Measurements from ENCODE around the gene MMP20. TPM values are rescaled to one million over a fixed set of nuclear protein-coding genes. Genes with fewer than 3 reads are reported as not detected.
A peak's percentile ranks its signal among the peaks of the same experiment; 100 is the strongest.

MMP20 gene, protein sequence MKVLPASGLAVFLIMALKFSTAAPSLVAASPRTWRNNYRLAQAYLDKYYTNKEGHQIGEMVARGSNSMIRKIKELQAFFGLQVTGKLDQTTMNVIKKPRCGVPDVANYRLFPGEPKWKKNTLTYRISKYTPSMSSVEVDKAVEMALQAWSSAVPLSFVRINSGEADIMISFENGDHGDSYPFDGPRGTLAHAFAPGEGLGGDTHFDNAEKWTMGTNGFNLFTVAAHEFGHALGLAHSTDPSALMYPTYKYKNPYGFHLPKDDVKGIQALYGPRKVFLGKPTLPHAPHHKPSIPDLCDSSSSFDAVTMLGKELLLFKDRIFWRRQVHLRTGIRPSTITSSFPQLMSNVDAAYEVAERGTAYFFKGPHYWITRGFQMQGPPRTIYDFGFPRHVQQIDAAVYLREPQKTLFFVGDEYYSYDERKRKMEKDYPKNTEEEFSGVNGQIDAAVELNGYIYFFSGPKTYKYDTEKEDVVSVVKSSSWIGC
- total RNA-seq (2021; ENCODE audit: unreplicated experiment) (0.30 TPM), Bru-seq, nascent RNA (percentile 12 among the genes with signal in this experiment), BruChase-seq, experiment 1, labeled RNA remaining after a 6-hour chase (percentile 7 among the genes with signal in this experiment), BruChase-seq, experiment 2, labeled RNA remaining after a 2-hour chase (percentile 8 among the genes with signal in this experiment)
- 0.04 TPM in 1 of 2 replicates, not detected in the other for polyA plus RNA-seq (2012)
- long read RNA-seq: 0 reads

DNA sequence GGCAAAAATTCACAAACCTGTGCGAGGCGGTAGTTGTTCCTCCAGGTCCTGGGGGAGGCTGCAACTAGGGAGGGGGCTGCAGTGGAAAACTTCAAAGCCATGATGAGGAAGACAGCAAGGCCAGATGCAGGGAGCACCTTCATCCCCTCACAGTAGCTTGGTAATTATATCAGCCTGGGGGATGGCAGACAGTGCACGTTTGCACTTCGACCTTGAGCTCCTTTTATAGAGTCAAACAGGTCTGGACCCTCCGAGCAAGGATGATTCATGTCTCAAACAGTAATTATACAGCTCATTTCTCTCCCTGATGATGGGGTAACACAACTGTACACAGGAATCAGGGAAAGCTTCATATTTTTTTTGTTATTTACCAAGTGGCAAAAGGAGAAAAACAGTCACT lies at the start of gene MMP20:
MMP20 (minus strand) TSS at position 156 of the 400 bp plus-strand sequence; CDS start at position 143, 13 bp downstream.
- no peaks in the 10 kb centered on the region for H3K4me1 ChIP-seq (ENCODE audit: control insufficient read depth in 1 of 2, insufficient read depth in 2 of 2, low read length in 2 of 2)
- TF ChIP-seq YY1 (IDR thresholded peaks at IDR 0.05; ENCODE audit: extremely low read depth, insufficient replicate concordance, low read depth, low read length): no peak
- no peak for TF ChIP-seq ZFX (IDR thresholded peaks at IDR 0.05)
- no peak for TF ChIP-seq SRF (IDR thresholded peaks at IDR 0.05; ENCODE audit: low read depth)
- TF ChIP-seq ZNF274 (IDR thresholded peaks at IDR 0.05; ENCODE audit: low read depth, low read length): no peak
- TF ChIP-seq EZH2 (IDR thresholded peaks at IDR 0.05): no peak
- TF ChIP-seq, protein P1, sequence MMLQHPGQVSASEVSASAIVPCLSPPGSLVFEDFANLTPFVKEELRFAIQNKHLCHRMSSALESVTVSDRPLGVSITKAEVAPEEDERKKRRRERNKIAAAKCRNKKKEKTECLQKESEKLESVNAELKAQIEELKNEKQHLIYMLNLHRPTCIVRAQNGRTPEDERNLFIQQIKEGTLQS (IDR thresholded peaks at IDR 0.05): no peak
- TF ChIP-seq ELF1 (IDR thresholded peaks at IDR 0.05; ENCODE audit: borderline replicate concordance, low read depth): no peak
- TF ChIP-seq RAD21 (IDR thresholded peaks at IDR 0.05; ENCODE audit: low read depth): no peak
- TF ChIP-seq CBX3 (IDR thresholded peaks at IDR 0.05; ENCODE audit: low read depth): no peak
- TF ChIP-seq, protein P2, sequence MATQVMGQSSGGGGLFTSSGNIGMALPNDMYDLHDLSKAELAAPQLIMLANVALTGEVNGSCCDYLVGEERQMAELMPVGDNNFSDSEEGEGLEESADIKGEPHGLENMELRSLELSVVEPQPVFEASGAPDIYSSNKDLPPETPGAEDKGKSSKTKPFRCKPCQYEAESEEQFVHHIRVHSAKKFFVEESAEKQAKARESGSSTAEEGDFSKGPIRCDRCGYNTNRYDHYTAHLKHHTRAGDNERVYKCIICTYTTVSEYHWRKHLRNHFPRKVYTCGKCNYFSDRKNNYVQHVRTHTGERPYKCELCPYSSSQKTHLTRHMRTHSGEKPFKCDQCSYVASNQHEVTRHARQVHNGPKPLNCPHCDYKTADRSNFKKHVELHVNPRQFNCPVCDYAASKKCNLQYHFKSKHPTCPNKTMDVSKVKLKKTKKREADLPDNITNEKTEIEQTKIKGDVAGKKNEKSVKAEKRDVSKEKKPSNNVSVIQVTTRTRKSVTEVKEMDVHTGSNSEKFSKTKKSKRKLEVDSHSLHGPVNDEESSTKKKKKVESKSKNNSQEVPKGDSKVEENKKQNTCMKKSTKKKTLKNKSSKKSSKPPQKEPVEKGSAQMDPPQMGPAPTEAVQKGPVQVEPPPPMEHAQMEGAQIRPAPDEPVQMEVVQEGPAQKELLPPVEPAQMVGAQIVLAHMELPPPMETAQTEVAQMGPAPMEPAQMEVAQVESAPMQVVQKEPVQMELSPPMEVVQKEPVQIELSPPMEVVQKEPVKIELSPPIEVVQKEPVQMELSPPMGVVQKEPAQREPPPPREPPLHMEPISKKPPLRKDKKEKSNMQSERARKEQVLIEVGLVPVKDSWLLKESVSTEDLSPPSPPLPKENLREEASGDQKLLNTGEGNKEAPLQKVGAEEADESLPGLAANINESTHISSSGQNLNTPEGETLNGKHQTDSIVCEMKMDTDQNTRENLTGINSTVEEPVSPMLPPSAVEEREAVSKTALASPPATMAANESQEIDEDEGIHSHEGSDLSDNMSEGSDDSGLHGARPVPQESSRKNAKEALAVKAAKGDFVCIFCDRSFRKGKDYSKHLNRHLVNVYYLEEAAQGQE (IDR thresholded peaks at IDR 0.05; ENCODE audit: low read depth): no peak
- no peak for TF ChIP-seq TCF7L2 (IDR thresholded peaks at IDR 0.05; ENCODE audit: borderline replicate concordance, extremely low read depth, insufficient read depth, insufficient read length)
- TF ChIP-seq, protein P3, sequence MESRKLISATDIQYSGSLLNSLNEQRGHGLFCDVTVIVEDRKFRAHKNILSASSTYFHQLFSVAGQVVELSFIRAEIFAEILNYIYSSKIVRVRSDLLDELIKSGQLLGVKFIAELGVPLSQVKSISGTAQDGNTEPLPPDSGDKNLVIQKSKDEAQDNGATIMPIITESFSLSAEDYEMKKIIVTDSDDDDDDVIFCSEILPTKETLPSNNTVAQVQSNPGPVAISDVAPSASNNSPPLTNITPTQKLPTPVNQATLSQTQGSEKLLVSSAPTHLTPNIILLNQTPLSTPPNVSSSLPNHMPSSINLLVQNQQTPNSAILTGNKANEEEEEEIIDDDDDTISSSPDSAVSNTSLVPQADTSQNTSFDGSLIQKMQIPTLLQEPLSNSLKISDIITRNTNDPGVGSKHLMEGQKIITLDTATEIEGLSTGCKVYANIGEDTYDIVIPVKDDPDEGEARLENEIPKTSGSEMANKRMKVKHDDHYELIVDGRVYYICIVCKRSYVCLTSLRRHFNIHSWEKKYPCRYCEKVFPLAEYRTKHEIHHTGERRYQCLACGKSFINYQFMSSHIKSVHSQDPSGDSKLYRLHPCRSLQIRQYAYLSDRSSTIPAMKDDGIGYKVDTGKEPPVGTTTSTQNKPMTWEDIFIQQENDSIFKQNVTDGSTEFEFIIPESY (IDR thresholded peaks at IDR 0.05; ENCODE audit: extremely low read depth, insufficient replicate concordance, low read length): no peak
- no peak for TF ChIP-seq EGR1 (IDR thresholded peaks at IDR 0.05; ENCODE audit: low read depth)
- no peak for TF ChIP-seq EZH2phosphoT487 (IDR thresholded peaks at IDR 0.05; ENCODE audit: borderline replicate concordance)
- TF ChIP-seq CEBPB (IDR thresholded peaks at IDR 0.05; ENCODE audit: low read depth): no peak
- no peak for TF ChIP-seq FOSL1 (IDR thresholded peaks at IDR 0.05; ENCODE audit: low read depth)
- TF ChIP-seq POLR2A (IDR thresholded peaks at IDR 0.05; ENCODE audit: borderline replicate concordance, extremely low read depth, insufficient read depth, insufficient read length): no peak
- no peak for TF ChIP-seq POLR2AphosphoS5 (IDR thresholded peaks at IDR 0.05; ENCODE audit: low read depth, low read length)
- H2AFZ ChIP-seq (ENCODE audit: low read depth, low read length, poor library complexity, severe bottlenecking): no peak within 1 kb of the TSS
- ATAC-seq (no peak), DNase-seq (ENCODE audit: low read depth, low spot score) (no peak)
- no peak within 1 kb of the TSS for H3K27ac ChIP-seq (ENCODE audit: low read depth, low read length)
- H4K20me1 ChIP-seq (ENCODE audit: insufficient read depth): no peaks in the 10 kb centered on the region
- BruUV-seq (replicated peaks): no TSS peak
- no peak within 1 kb of the TSS for H3K4me2 ChIP-seq (ENCODE audit: low read length)
- no peaks in the 10 kb centered on the region for H3K9me2 ChIP-seq (ENCODE audit: insufficient read depth)
- intact Hi-C loops (cut with micrococcal nuclease): no loop called here
- H3K9me3 ChIP-seq (ENCODE audit: control insufficient read depth in 1 of 2, insufficient read depth in 1 of 2, low read depth in 1 of 2, low read length in 2 of 2): no peaks in the 10 kb centered on the region
- ChIA-PET RAD21 (ENCODE audit: low non-redundant PET in 1 of 2, low total read pairs in 2 of 2, uncharacterized antibody in 2 of 2, unreplicated experiment in 2 of 2) (no interaction called here), CTCF (no interaction called here), POLR2A (no interaction called here)
- no peaks in the 10 kb centered on the region for H3K36me3 ChIP-seq (ENCODE audit: control insufficient read depth in 1 of 2, insufficient read depth in 2 of 2, low read length in 2 of 2)
- no peak within 1 kb of the TSS for H3K9ac ChIP-seq (ENCODE audit: low read length)
- no peaks in the 10 kb centered on the region for H3K27me3 ChIP-seq (ENCODE audit: insufficient read depth, low read length)
- H3K4me3 ChIP-seq (replicated peaks in 1 of 2; ENCODE audit: low read depth in 1 of 2, low read length in 2 of 2): no peak within 1 kb of the TSS
- H3K79me2 ChIP-seq (ENCODE audit: insufficient read depth, low read length): no peaks in the 10 kb centered on the region
